GM23338 (cell line): ENCODE data around the gene BACE2. TPM values are rescaled to one million over a fixed set of nuclear protein-coding genes. Genes with fewer than 3 reads are reported as not detected.

Experiments used
- ATAC-seq: fragments of 200-7000 bp; cut with Tn5 transposase; 3 replicates; pipeline ENCODE4 v1.9.1; 2020
- DNase-seq: peaks from one replicate; pipeline ENCODE4 v3.0.0-alpha.2; 2015; ENCODE audit warnings: low spot score
- H2AFZ ChIP-seq: fragments of 200-600 bp; sonication (generic); 2 replicates; pipeline ENCODE4 v1.8.0; 2016; ENCODE audit warnings: antibody characterized with exemption, mild to moderate bottlenecking, moderate library complexity
- H3F3A ChIP-seq: fragments of 200-600 bp; sonication (generic); replicated peaks from 2 replicates; pipeline ENCODE4 v1.8.0; 2017; ENCODE audit warnings: antibody characterized with exemption, mixed run types, low read depth
- H3K27ac ChIP-seq: fragments of 200-600 bp; sonication (generic); 2 replicates; pipeline ENCODE4 v1.6.1; 2016; ENCODE audit warnings: low read depth
- H3K27me3 ChIP-seq: fragments of 200-600 bp; sonication (generic); 2 replicates; pipeline ENCODE4 v1.8.0; 2016; ENCODE audit warnings: mild to moderate bottlenecking, mixed run types, moderate library complexity; ENCODE audit not compliant: insufficient read depth
- H3K36me3 ChIP-seq: fragments of 200-600 bp; sonication (generic); 2 replicates; pipeline ENCODE4 v1.8.0; 2016; ENCODE audit warnings: mild to moderate bottlenecking; ENCODE audit not compliant: insufficient read depth
- H3K4me1 ChIP-seq: fragments of 200-600 bp; sonication (generic); 2 replicates; pipeline ENCODE4 v1.8.0; 2016; ENCODE audit warnings: mild to moderate bottlenecking, moderate library complexity; ENCODE audit not compliant: insufficient read depth
- H3K4me2 ChIP-seq: fragments of 200-600 bp; sonication (generic); 2 replicates; pipeline ENCODE4 v1.7.1; 2017; ENCODE audit warnings: mixed run types
- H3K4me3 ChIP-seq: fragments of 200-600 bp; sonication (generic); 2 replicates; pipeline ENCODE4 v1.6.1; 2016; ENCODE audit warnings: mixed run types
- H3K79me2 ChIP-seq: fragments of 200-600 bp; sonication (generic); replicated peaks from 2 replicates; pipeline ENCODE4 v1.8.0; 2017; ENCODE audit warnings: mild to moderate bottlenecking; ENCODE audit not compliant: insufficient read depth
- H3K9me2 ChIP-seq: fragments of 200-600 bp; sonication (generic); 2 replicates; pipeline ENCODE4 v1.8.0; 2017; ENCODE audit not compliant: insufficient read depth
- H4K20me1 ChIP-seq: fragments of 200-600 bp; sonication (generic); replicated peaks from 2 replicates; pipeline ENCODE4 v1.8.0; 2017; ENCODE audit warnings: mild to moderate bottlenecking; ENCODE audit not compliant: insufficient read depth
- H3K27ac Mint-ChIP-seq: 2 replicates; pipeline ENCODE4 v1.8.0; 2020; ENCODE audit warnings: inconsistent platforms, mild to moderate bottlenecking, moderate library complexity, mixed read lengths
- H3K27me3 Mint-ChIP-seq: 3 replicates; pipeline ENCODE4 v1.8.0; 2022; ENCODE audit warnings: low read depth, mild to moderate bottlenecking, moderate library complexity, mixed read lengths, inconsistent platforms; ENCODE audit not compliant: insufficient read depth, poor library complexity
- H3K36me3 Mint-ChIP-seq: 3 replicates; pipeline ENCODE4 v1.8.0; 2021; ENCODE audit warnings: low read depth, mild to moderate bottlenecking, inconsistent platforms, moderate library complexity, mixed read lengths
- H3K4me1 Mint-ChIP-seq: 3 replicates; pipeline ENCODE4 v1.8.0; 2020; ENCODE audit warnings: mild to moderate bottlenecking, inconsistent platforms, mixed read lengths
- H3K4me3 Mint-ChIP-seq: 3 replicates; pipeline ENCODE4 v1.8.0; 2021; ENCODE audit warnings: moderate library complexity, mild to moderate bottlenecking, inconsistent platforms, mixed read lengths
- H3K9me3 Mint-ChIP-seq: 3 replicates; pipeline ENCODE4 v1.8.0; 2020; ENCODE audit warnings: moderate library complexity, mild to moderate bottlenecking, inconsistent platforms, mixed read lengths
- CREB1 ChIP-seq: fragments of 250-450 bp; sonication (Bioruptor Pico); IDR thresholded peaks from 2 replicates; pipeline ENCODE4 v1.5.0; 2020; ENCODE audit warnings: low read depth, mild to moderate bottlenecking, moderate library complexity
- ETS1 ChIP-seq: IDR thresholded peaks from 2 replicates; pipeline ENCODE4 v1.6.1; 2016; ENCODE audit warnings: antibody characterized with exemption
- EZH2 ChIP-seq: fragments of 200-600 bp; sonication (generic); IDR thresholded peaks from one replicate; pipeline ENCODE4 v1.8.0; 2017; ENCODE audit warnings: antibody characterized with exemption, mild to moderate bottlenecking, low read depth; ENCODE audit not compliant: unreplicated experiment
- JUNB ChIP-seq: IDR thresholded peaks from one replicate; pipeline ENCODE4 v1.6.1; 2016; ENCODE audit warnings: antibody characterized with exemption; ENCODE audit not compliant: unreplicated experiment
- REST ChIP-seq: IDR thresholded peaks from one replicate; pipeline ENCODE4 v1.6.1; 2018; ENCODE audit warnings: antibody characterized with exemption; ENCODE audit not compliant: unreplicated experiment
- ZNF114 ChIP-seq: fragments of 250-450 bp; sonication (Bioruptor Pico); IDR thresholded peaks from 2 replicates; pipeline ENCODE4 v1.5.0; 2020; ENCODE audit warnings: mild to moderate bottlenecking, moderate library complexity
- ZNF331 ChIP-seq: fragments of 250-450 bp; sonication (Bioruptor Pico); IDR thresholded peaks from 2 replicates; pipeline ENCODE4 v1.5.0; 2020; ENCODE audit warnings: low read depth, mild to moderate bottlenecking, moderate library complexity
- ZNF462 ChIP-seq: fragments of 250-450 bp; sonication (Bioruptor Pico); IDR thresholded peaks from 2 replicates; pipeline ENCODE4 v1.5.0; 2020; ENCODE audit warnings: mild to moderate bottlenecking, moderate library complexity
- polyA plus RNA-seq: library from polyadenylated mRNA; unstranded; fragments of >200 nt; fragmentation: Nextera tagmentation; extraction: Ambion mirVana; gene quantifications from 2 replicates; pipeline ENCODE4 v1.2.1, GENCODE V29; 2016
- total RNA-seq: library from RNA; depleted of rRNA; stranded (reverse); fragments of >200 nt; shearing (Covaris generic); gene quantifications from 2 replicates; pipeline ENCODE4 v1.2.3, GENCODE V29; 2014

The BACE2 gene
- total and polyA plus RNA-seq, 2 experiments from 2014 or later = 3.5 to 6.8 TPM

GRCh38 chr21:41326414-41327080 is 158.6 kb downstream of the BACE2 start (continued):
- TF ChIP-seq ETS1 (no peak), ZNF462 (no peak), ZNF114 (CRISPR knock-in tag) (no peak)

GRCh38 chr21:41327753-41328152 is 159.8 kb downstream of the BACE2 start:
- Mint-ChIP-seq H3K4me3 (no peak overlapping the region), H3K27ac (no peak overlapping the region), H3K9me3 (peaks cover 2% of the 10 kb centered on the region; the same call in 1 of the 3 replicates), H3K36me3 (no peaks in the 10 kb centered on the region), H3K4me1 (peaks cover 9% of the 10 kb centered on the region), H3K27me3 (peaks cover 6% of the 10 kb centered on the region)
- H3F3A ChIP-seq = no peaks in the 10 kb centered on the region
- no peak overlapping the region for H3K4me3 ChIP-seq
- ATAC-seq = no peak
- no peaks in the 10 kb centered on the region for H3K27me3 ChIP-seq
- H4K20me1 ChIP-seq = no peaks in the 10 kb centered on the region
- H3K27ac ChIP-seq = no peak overlapping the region
- no peaks in the 10 kb centered on the region for H3K79me2 ChIP-seq
- H3K4me1 ChIP-seq = no peaks in the 10 kb centered on the region; the same call in 1 of the 2 replicates
- H2AFZ ChIP-seq = no peak overlapping the region
- H3K9me2 ChIP-seq = no peaks in the 10 kb centered on the region
- H3K4me2 ChIP-seq = no peak overlapping the region
- no peak for DNase-seq
- H3K36me3 ChIP-seq = no peaks in the 10 kb centered on the region
- TF ChIP-seq JUNB = no peak
- no peak for TF ChIP-seq REST
- TF ChIP-seq ZNF331 (CRISPR knock-in tag) = no peak
- TF ChIP-seq CREB1 (CRISPR knock-in tag) = no peak
- no peak for TF ChIP-seq EZH2
